ENCODE results near the gene PTTG1IP. TPM values are rescaled to one million over a fixed set of nuclear protein-coding genes. Genes with fewer than 3 reads are reported as not detected.

Gene PTTG1IP
- total RNA-seq, 1 experiment from 2014 or later = 96.0 TPM

DNA sequence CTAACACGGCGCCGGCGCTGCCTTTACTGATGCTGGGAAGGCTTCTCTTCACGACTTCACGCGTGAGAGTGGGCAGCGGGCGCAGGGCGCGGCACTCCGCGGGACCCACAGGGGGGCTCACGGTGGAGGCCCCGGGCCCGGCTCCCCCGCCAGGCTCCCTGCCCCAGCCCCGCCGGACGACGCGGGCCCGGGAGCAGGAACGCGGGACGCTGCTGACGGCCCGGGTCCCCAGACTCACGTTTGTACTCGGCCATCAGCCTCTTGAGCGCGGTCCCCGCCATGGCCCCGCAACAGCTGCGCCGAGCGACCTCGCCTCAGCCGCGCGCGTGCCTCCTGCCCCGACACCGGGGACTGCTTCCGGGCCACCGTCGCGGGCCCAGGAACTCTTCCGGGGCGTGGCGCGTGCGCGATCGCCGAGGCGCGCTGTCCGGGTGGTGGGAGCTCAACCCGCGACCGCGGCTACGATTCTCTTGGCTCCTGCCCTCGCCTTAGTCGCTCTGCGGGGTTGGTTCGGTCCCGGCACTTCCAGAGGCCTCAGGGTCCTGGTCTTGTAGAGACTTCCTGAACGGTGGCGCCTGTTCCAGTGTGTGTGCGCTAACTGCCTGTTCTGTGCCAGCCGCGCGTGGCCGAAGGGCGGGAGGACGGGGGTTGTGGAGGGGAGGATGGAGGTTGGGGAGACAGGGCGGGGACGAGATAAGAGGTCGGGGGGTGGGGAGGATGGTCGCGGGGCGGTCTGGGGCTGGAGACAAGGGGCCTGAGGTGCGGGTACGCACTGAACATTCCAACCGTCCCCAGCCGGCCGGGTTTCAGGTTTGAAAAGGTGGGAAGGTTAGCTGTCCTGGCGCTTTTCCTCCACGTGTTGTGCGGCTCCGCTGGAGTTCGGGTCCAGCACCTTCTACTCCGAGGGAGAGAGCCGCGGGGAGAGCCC lies 71.8 kb downstream of the PTTG1IP start, which contains the start of gene UBE2G2 (continued):
- TF ChIP-seq FOXP4 (CRISPR knock-in tag; IDR thresholded peaks at IDR 0.05) (peak; percentile 92), FOXP1 (CRISPR knock-in tag; IDR thresholded peaks at IDR 0.05; ENCODE audit: borderline replicate concordance) (peak; percentile 76; the same call in 1 of the 2 replicates), SMAD4 (CRISPR knock-in tag; IDR thresholded peaks at IDR 0.05) (0 out of 2 replicates have a peak, but pooled peaks have one; percentile 65), ZNF396 (CRISPR knock-in tag; IDR thresholded peaks at IDR 0.05; ENCODE audit: borderline replicate concordance) (no peak), ATF6 (CRISPR knock-in tag; IDR thresholded peaks at IDR 0.05) (0 out of 2 replicates have a peak, but pooled peaks have one; percentile 30), ZNF219 (CRISPR knock-in tag; IDR thresholded peaks at IDR 0.05; ENCODE audit: borderline replicate concordance) (peak; percentile 82; the same call in 1 of the 2 replicates), NFATC4 (CRISPR knock-in tag; IDR thresholded peaks at IDR 0.05) (no peak), ETV6 (CRISPR knock-in tag; IDR thresholded peaks at IDR 0.05) (peak; percentile 88), ATF1 (CRISPR knock-in tag; IDR thresholded peaks at IDR 0.05) (no peak), GABPB1 (CRISPR knock-in tag; IDR thresholded peaks at IDR 0.05) (peak; percentile 94), SP1 (CRISPR knock-in tag; conservative IDR thresholded peaks at IDR 0.05) (peak; percentile 80; the same call in 1 of the 2 replicates), GTF2I (CRISPR knock-in tag; conservative IDR thresholded peaks at IDR 0.05) (no peak), NR1H2 (CRISPR knock-in tag; IDR thresholded peaks at IDR 0.05) (peak; percentile 90), CREB1 (CRISPR knock-in tag; IDR thresholded peaks at IDR 0.05) (0 out of 2 replicates have a peak, but pooled peaks have one; percentile 65), TEAD1 (CRISPR knock-in tag; IDR thresholded peaks at IDR 0.05) (peak; percentile 85; the same call in 1 of the 2 replicates), JUN (CRISPR knock-in tag; IDR thresholded peaks at IDR 0.05) (peak; percentile 71), FOXJ3 (CRISPR knock-in tag; IDR thresholded peaks at IDR 0.05; ENCODE audit: borderline replicate concordance) (no peak), TP53 (CRISPR knock-in tag; IDR thresholded peaks at IDR 0.05) (peak; percentile 80; the same call in 1 of the 2 replicates), CREM (CRISPR knock-in tag; IDR thresholded peaks at IDR 0.05) (peak; percentile 87), MYBL2 (CRISPR knock-in tag; IDR thresholded peaks at IDR 0.05) (peak; percentile 72; the same call in 1 of the 2 replicates), ELF4 (CRISPR knock-in tag; IDR thresholded peaks at IDR 0.05; ENCODE audit: low read depth) (peak; percentile 86; the same call in 1 of the 2 replicates), NFE2L1 (CRISPR knock-in tag; IDR thresholded peaks at IDR 0.05) (no peak; the same call in 1 of the 2 replicates), ARID4B (CRISPR knock-in tag; IDR thresholded peaks at IDR 0.05; ENCODE audit: borderline replicate concordance) (peak; percentile 95), FOXK1 (CRISPR knock-in tag; IDR thresholded peaks at IDR 0.05) (peak; percentile 91)
- TF ChIP-seq, protein P1, sequence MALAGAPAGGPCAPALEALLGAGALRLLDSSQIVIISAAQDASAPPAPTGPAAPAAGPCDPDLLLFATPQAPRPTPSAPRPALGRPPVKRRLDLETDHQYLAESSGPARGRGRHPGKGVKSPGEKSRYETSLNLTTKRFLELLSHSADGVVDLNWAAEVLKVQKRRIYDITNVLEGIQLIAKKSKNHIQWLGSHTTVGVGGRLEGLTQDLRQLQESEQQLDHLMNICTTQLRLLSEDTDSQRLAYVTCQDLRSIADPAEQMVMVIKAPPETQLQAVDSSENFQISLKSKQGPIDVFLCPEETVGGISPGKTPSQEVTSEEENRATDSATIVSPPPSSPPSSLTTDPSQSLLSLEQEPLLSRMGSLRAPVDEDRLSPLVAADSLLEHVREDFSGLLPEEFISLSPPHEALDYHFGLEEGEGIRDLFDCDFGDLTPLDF (CRISPR knock-in tag; IDR thresholded peaks at IDR 0.05) = peak; percentile 50; the same call in 1 of the 2 replicates
- TF ChIP-seq, protein P2, sequence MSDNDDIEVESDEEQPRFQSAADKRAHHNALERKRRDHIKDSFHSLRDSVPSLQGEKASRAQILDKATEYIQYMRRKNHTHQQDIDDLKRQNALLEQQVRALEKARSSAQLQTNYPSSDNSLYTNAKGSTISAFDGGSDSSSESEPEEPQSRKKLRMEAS (CRISPR knock-in tag; IDR thresholded peaks at IDR 0.05) = peak; percentile 99
- TF ChIP-seq, protein P3, sequence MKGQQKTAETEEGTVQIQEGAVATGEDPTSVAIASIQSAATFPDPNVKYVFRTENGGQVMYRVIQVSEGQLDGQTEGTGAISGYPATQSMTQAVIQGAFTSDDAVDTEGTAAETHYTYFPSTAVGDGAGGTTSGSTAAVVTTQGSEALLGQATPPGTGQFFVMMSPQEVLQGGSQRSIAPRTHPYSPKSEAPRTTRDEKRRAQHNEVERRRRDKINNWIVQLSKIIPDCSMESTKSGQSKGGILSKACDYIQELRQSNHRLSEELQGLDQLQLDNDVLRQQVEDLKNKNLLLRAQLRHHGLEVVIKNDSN (CRISPR knock-in tag; IDR thresholded peaks at IDR 0.05) = peak; percentile 75
- TF ChIP-seq, protein P4, sequence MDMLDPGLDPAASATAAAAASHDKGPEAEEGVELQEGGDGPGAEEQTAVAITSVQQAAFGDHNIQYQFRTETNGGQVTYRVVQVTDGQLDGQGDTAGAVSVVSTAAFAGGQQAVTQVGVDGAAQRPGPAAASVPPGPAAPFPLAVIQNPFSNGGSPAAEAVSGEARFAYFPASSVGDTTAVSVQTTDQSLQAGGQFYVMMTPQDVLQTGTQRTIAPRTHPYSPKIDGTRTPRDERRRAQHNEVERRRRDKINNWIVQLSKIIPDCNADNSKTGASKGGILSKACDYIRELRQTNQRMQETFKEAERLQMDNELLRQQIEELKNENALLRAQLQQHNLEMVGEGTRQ (CRISPR knock-in tag; IDR thresholded peaks at IDR 0.05) = peak; percentile 67
